ENCODE results near the gene CD22.

DNA sequence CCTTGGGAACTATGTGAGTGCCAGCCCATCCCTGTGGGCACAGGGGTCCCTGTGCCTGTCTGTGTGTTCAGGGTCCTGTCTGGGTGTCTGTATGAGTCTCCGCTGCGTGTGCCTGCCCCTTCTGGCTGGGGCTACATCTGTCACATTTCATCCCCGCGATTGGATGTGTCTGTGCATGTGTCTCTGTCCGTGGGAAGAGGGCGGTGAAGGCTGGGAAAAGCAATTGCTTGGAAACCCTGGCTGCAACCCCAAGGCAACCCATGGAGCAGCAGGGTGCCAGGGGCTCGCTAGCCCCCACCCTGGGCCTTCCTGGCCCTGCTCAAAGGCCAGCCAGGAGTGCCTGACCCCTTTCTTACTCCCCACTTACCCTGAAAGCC is 35.6 kb upstream of the CD22 start:
- TF ChIP-seq, protein P1, sequence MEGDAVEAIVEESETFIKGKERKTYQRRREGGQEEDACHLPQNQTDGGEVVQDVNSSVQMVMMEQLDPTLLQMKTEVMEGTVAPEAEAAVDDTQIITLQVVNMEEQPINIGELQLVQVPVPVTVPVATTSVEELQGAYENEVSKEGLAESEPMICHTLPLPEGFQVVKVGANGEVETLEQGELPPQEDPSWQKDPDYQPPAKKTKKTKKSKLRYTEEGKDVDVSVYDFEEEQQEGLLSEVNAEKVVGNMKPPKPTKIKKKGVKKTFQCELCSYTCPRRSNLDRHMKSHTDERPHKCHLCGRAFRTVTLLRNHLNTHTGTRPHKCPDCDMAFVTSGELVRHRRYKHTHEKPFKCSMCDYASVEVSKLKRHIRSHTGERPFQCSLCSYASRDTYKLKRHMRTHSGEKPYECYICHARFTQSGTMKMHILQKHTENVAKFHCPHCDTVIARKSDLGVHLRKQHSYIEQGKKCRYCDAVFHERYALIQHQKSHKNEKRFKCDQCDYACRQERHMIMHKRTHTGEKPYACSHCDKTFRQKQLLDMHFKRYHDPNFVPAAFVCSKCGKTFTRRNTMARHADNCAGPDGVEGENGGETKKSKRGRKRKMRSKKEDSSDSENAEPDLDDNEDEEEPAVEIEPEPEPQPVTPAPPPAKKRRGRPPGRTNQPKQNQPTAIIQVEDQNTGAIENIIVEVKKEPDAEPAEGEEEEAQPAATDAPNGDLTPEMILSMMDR (IDR thresholded peaks at IDR 0.05): no peak
- TF ChIP-seq EP300 (IDR thresholded peaks at IDR 0.05): no peak

Measured in ovary (tissue), 3 donors.